Vagina (tissue), 2 donors: Measurements from ENCODE around the gene RPS6KA5. TPM values are rescaled to one million over a fixed set of nuclear protein-coding genes. Genes with fewer than 3 reads are reported as not detected.
"Not testable (repeated sequence)": the region's sequence is repeated elsewhere in the genome, so short reads cannot be mapped to it uniquely, and the experiment has no call there.

ENCODE experiments used
- DNase-seq, 2 donors: peaks; one replicate each; pipeline ENCODE4 v3.0.0-alpha.2; 2017; ENCODE audit errors: extremely low spot score in 2 of 2
- H3K27ac ChIP-seq: fragments of 200-600 bp; sonication (generic); one replicate; pipeline ENCODE4 v1.5.1; 2019
- H3K27me3 ChIP-seq: fragments of 200-600 bp; sonication (generic); one replicate; pipeline ENCODE4 v1.5.1; 2019
- H3K36me3 ChIP-seq, 2 donors: fragments of 200-600 bp; sonication (generic); one replicate each; pipeline ENCODE4 v1.5.1; 2017 to 2019
- H3K4me1 ChIP-seq: fragments of 200-600 bp; sonication (generic); one replicate; pipeline ENCODE4 v1.5.1; 2019
- H3K4me3 ChIP-seq, 2 donors: fragments of 200-600 bp; sonication (generic); 1 replicate in 1 of 2; 2 replicates in 1 of 2; pipeline ENCODE4 v1.5.1; 2016 to 2019
- H3K9me3 ChIP-seq: fragments of 200-600 bp; sonication (generic); one replicate; pipeline ENCODE4 v1.5.1; 2019
- POLR2A ChIP-seq, 2 donors: fragments of 450-650 bp; IDR thresholded peaks; one replicate each; pipeline ENCODE4 v1.6.1; 2017; ENCODE audit warnings: antibody characterized with exemption in 2 of 2, mild to moderate bottlenecking in 2 of 2, moderate library complexity in 2 of 2
- POLR2AphosphoS5 ChIP-seq, 2 donors: sonication (generic); formaldehyde crosslinking; IDR thresholded peaks; one replicate each; pipeline ENCODE4 v1.9.0; 2017; ENCODE audit warnings: antibody characterized with exemption in 2 of 2, mild to moderate bottlenecking in 2 of 2, low read depth in 1 of 2; ENCODE audit not compliant: insufficient read depth in 1 of 2
- intact Hi-C: fragments of 100-400 bp; cut with DNase I; formaldehyde crosslinking; loops from one replicate; pipeline ENCODE4 v1.15.1; 2023
- total RNA-seq: library from RNA; depleted of rRNA; stranded (reverse); fragments of >200 nt; gene quantifications from one replicate; pipeline ENCODE4 v1.2.3, GENCODE V29; 2016
- TF ChIP-seq, protein P1 (sequence below), 3 experiments: fragments of 450-650 bp in 2 of 3; fragments of 200-600 bp in 1 of 3; sonication (generic) in 1 of 3; IDR thresholded peaks; one replicate each; pipeline ENCODE4 v1.5.1; 2017 to 2019; ENCODE audit warnings: antibody characterized with exemption in 3 of 3, mild to moderate bottlenecking in 2 of 3, moderate library complexity in 2 of 3

RPS6KA5 gene
- total RNA-seq, 1 donor from 2014 or later = 5.2 TPM

GRCh38 chr14:91095178-91095577 lies 34.7 kb upstream of the RPS6KA5 start:
- TF ChIP-seq, protein P1, sequence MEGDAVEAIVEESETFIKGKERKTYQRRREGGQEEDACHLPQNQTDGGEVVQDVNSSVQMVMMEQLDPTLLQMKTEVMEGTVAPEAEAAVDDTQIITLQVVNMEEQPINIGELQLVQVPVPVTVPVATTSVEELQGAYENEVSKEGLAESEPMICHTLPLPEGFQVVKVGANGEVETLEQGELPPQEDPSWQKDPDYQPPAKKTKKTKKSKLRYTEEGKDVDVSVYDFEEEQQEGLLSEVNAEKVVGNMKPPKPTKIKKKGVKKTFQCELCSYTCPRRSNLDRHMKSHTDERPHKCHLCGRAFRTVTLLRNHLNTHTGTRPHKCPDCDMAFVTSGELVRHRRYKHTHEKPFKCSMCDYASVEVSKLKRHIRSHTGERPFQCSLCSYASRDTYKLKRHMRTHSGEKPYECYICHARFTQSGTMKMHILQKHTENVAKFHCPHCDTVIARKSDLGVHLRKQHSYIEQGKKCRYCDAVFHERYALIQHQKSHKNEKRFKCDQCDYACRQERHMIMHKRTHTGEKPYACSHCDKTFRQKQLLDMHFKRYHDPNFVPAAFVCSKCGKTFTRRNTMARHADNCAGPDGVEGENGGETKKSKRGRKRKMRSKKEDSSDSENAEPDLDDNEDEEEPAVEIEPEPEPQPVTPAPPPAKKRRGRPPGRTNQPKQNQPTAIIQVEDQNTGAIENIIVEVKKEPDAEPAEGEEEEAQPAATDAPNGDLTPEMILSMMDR (IDR thresholded peaks at IDR 0.05) = no peak
- TF ChIP-seq POLR2AphosphoS5 (IDR thresholded peaks at IDR 0.05; ENCODE audit: insufficient read depth in 1 of 2, low read depth in 1 of 2) (no peak), POLR2A (IDR thresholded peaks at IDR 0.05) (no peak)
- H3K36me3 ChIP-seq = no peaks in the 10 kb centered on the region
- no peak overlapping the region for H3K27ac ChIP-seq
- DNase-seq = no peak
- intact Hi-C loops = no loop called here
- no peak overlapping the region for H3K4me3 ChIP-seq
- no peaks in the 10 kb centered on the region for H3K27me3 ChIP-seq
- no peaks in the 10 kb centered on the region for H3K9me3 ChIP-seq
- no peaks in the 10 kb centered on the region for H3K4me1 ChIP-seq

DNA sequence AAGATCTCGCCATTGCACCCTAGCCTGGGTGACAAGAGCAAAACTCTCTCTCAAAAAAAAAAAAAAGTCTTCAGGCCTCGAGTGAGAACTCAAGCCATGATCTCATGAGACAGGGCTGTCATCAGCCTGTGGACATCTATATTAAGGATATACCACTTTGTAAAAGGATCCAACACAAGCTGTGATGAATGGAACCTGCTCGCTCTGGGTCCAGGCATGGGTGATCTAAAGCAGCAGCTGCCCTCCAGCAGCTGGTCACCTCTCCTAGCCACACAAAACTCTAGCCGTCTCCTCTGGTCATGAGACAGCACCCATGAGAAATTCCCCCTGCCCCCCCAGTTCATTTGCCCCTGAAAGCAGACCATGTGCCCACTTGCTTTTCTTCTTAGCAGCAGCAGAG lies 34.3 kb upstream of the RPS6KA5 start:
- H3K36me3 ChIP-seq = no peaks in the 10 kb centered on the region
- TF ChIP-seq POLR2AphosphoS5 (IDR thresholded peaks at IDR 0.05; ENCODE audit: insufficient read depth in 1 of 2, low read depth in 1 of 2) (no peak), POLR2A (IDR thresholded peaks at IDR 0.05) (no peak)
- TF ChIP-seq, protein P1 (IDR thresholded peaks at IDR 0.05) = no peak
- intact Hi-C loops = no loop called here

DNA sequence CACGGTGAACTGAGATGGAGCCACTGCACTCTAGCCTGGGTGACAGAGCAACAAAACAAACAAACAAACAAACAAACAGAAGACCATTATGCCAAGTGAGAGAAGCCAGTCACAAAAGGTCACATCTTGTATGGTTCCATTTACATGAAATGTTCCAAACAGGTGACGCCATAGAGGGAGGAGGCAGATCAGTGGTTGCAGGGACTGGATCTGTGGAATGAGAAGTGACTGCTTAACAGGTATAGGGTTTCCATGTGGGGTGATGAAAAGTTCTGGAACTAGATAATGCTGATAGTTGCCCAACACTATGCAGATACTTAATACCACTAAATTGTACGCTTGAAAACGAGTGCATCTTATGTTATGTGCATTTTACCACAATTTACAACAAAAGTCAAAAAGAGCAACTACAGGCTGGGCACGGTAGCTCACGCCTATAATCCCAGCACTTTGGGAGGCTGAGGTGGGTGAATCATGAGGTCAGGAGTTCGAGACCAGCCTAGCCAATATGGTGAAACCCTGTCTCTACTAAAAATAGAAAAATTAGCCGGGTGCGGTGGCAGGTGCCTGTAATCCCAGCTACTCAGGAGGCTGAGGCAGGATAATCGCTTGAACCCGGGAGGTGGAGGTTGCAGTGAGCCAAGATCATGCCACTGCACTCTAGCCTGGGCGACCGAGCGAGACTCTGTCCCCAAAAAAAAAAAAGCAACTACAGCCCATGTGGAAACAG lies 33.5 kb upstream of the RPS6KA5 start:
- H3K27ac ChIP-seq, H3K4me1 ChIP-seq, H3K27me3 ChIP-seq, intact Hi-C loops, H3K4me3 ChIP-seq, H3K9me3 ChIP-seq, H3K36me3 ChIP-seq, DNase-seq: not testable (repeated sequence)

More for the DNA sequence above, 34.3 kb upstream of the RPS6KA5 start:
- Histone ChIP-seq H3K27ac (no peak overlapping the region), H3K9me3 (no peaks in the 10 kb centered on the region), H3K4me1 (no peaks in the 10 kb centered on the region), H3K4me3 (no peak overlapping the region), H3K27me3 (no peaks in the 10 kb centered on the region)
- DNase-seq = no peak

DNA sequence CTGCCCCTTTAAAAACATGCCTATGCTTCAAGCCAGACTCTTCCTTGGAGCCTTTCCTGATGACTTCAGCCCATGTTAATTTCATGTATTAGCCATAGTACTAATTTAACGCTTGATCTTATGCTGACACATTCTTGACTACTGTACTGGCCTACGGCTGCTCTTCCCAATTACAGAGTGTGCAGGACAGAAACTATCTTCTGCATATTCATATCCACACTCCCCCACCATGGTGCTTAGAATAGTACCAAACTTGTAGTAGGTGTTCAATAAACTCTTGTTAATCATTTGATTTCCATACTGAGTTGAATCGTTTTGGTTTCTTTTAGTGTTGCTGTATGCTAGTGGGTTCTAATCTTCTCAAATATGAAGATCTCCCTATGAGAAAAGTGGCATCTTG lies 31.6 kb upstream of the RPS6KA5 start:
- no peaks in the 10 kb centered on the region for H3K36me3 ChIP-seq
- H3K9me3 ChIP-seq = no peaks in the 10 kb centered on the region
- intact Hi-C loops = no loop called here
- DNase-seq = no peak
- H3K27ac ChIP-seq = no peak overlapping the region
- peaks cover 6% of the 10 kb centered on the region for H3K4me1 ChIP-seq
- H3K27me3 ChIP-seq = no peaks in the 10 kb centered on the region
- no peak overlapping the region for H3K4me3 ChIP-seq
- TF ChIP-seq POLR2A (IDR thresholded peaks at IDR 0.05) = no peak
- TF ChIP-seq, protein P1 (IDR thresholded peaks at IDR 0.05) = no peak
- TF ChIP-seq POLR2AphosphoS5 (IDR thresholded peaks at IDR 0.05; ENCODE audit: insufficient read depth in 1 of 2, low read depth in 1 of 2) = no peak

DNA sequence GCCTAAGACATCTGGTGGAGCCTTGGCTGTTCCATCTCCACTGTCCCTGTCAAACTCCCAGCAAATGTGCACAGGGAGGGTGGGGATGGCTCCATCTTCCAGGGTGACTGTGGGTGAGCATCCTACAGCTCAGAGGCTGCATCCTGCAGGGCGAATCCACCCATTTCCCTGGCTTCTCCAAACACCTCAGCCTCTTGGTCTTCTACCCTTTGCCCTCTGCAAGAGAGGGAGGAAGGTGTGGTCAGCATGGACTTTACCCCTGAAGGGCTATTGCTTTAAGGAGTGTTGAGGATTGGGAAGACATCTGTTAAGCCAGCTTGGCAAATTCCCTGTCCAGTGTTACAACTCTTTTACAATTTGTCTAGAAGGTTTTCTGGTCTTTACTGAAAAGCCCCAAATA lies 30.3 kb upstream of the RPS6KA5 start:
- H3K36me3 ChIP-seq = no peaks in the 10 kb centered on the region
- TF ChIP-seq, protein P1 (IDR thresholded peaks at IDR 0.05) = no peak
- TF ChIP-seq POLR2AphosphoS5 (IDR thresholded peaks at IDR 0.05; ENCODE audit: insufficient read depth in 1 of 2, low read depth in 1 of 2) (no peak), POLR2A (IDR thresholded peaks at IDR 0.05) (no peak)
- peaks cover 11% of the 10 kb centered on the region for H3K4me1 ChIP-seq
- H3K9me3 ChIP-seq = no peaks in the 10 kb centered on the region
- H3K27me3 ChIP-seq = no peaks in the 10 kb centered on the region
- H3K4me3 ChIP-seq = no peak overlapping the region
- no peak overlapping the region for H3K27ac ChIP-seq
- intact Hi-C loops = no loop called here
- no peak for DNase-seq
